Neural cell (in vitro differentiated cells): ENCODE results near the gene CPXM2. TPM values are rescaled to one million over a fixed set of nuclear protein-coding genes. Genes with fewer than 3 reads are reported as not detected.

ENCODE experiments used
- H2AFZ ChIP-seq: fragments of 200-600, 300-800 bp; sonication (generic), shearing (Covaris generic); 2 replicates; pipeline ENCODE4 v1.6.0; 2014; ENCODE audit warnings: low read depth, mild to moderate bottlenecking, antibody characterized with exemption, low read length, moderate library complexity
- H3F3A ChIP-seq: fragments of 200-600 bp; shearing (Covaris generic); 2 replicates; pipeline ENCODE4 v1.6.1; 2016; ENCODE audit warnings: mild to moderate bottlenecking, moderate library complexity, mixed read lengths, antibody characterized with exemption, low read length; ENCODE audit not compliant: insufficient read depth, poor library complexity, severe bottlenecking
- H3K27ac ChIP-seq: fragments of 200-600, 300-800 bp; sonication (generic), shearing (Covaris generic); 2 replicates; pipeline ENCODE4 v1.5.1; 2014; ENCODE audit warnings: mild to moderate bottlenecking, low read length, moderate library complexity
- H3K27me3 ChIP-seq: fragments of 300-800, 200-600 bp; sonication (generic), shearing (Covaris generic); 2 replicates; pipeline ENCODE4 v1.6.0; 2014; ENCODE audit warnings: mild to moderate bottlenecking, low read depth, low read length, moderate library complexity; ENCODE audit not compliant: insufficient read depth
- H3K36me3 ChIP-seq: fragments of 300-800, 200-600 bp; sonication (generic), shearing (Covaris generic); 2 replicates; pipeline ENCODE4 v1.5.1; 2014; ENCODE audit warnings: mild to moderate bottlenecking, antibody characterized with exemption, low read length, moderate library complexity; ENCODE audit not compliant: insufficient read depth
- H3K4me2 ChIP-seq: fragments of 300-800, 200-600 bp; sonication (generic), shearing (Covaris generic); 2 replicates; pipeline ENCODE4 v1.6.0; 2014; ENCODE audit warnings: mild to moderate bottlenecking, low read length
- H3K4me3 ChIP-seq: fragments of 300-800, 200-600 bp; sonication (generic), shearing (Covaris generic); 2 replicates; pipeline ENCODE4 v1.5.1; 2014; ENCODE audit warnings: mild to moderate bottlenecking, low read length, moderate library complexity
- H3K79me2 ChIP-seq: fragments of 200-600 bp; shearing (Covaris generic); replicated peaks from 2 replicates; pipeline ENCODE4 v1.6.0; 2014; ENCODE audit warnings: mild to moderate bottlenecking, low read length, moderate library complexity; ENCODE audit not compliant: insufficient read depth
- H3K9ac ChIP-seq: fragments of 300-800, 200-600 bp; sonication (generic), shearing (Covaris generic); 2 replicates; pipeline ENCODE4 v1.6.1; 2016; ENCODE audit warnings: mild to moderate bottlenecking, low read length, mixed read lengths
- H3K9me2 ChIP-seq: fragments of 200-600 bp; shearing (Covaris generic); 2 replicates; pipeline ENCODE4 v1.6.1; 2016; ENCODE audit warnings: mild to moderate bottlenecking, low read length, mixed read lengths; ENCODE audit not compliant: insufficient read depth
- H3K9me3 ChIP-seq: fragments of 200-600, 300-800 bp; sonication (generic), shearing (Covaris generic); 2 replicates; pipeline ENCODE4 v1.6.1; 2016; ENCODE audit warnings: mild to moderate bottlenecking, mixed run types, low read length, moderate library complexity, mixed read lengths
- H4K20me1 ChIP-seq: fragments of 200-600 bp; shearing (Covaris generic); 2 replicates; pipeline ENCODE4 v1.6.1; 2016; ENCODE audit warnings: mild to moderate bottlenecking, mixed run types; ENCODE audit not compliant: insufficient read depth
- CTCF ChIP-seq: fragments of 450-650 bp; IDR thresholded peaks from 2 replicates; pipeline ENCODE4 v1.5.1; 2014; ENCODE audit warnings: antibody characterized with exemption, mild to moderate bottlenecking, moderate library complexity; ENCODE audit not compliant: poor library complexity, severe bottlenecking
- EP300 ChIP-seq: fragments of 450-650 bp; conservative IDR thresholded peaks from 2 replicates; pipeline ENCODE4 v1.6.1; 2014; ENCODE audit warnings: antibody characterized with exemption, mild to moderate bottlenecking, moderate library complexity; ENCODE audit not compliant: poor library complexity, severe bottlenecking
- EZH2 ChIP-seq: fragments of 200-600, 300-800 bp; shearing (Covaris generic), sonication (generic); IDR thresholded peaks from 2 replicates; pipeline ENCODE4 v1.6.1; 2014; ENCODE audit warnings: antibody characterized with exemption, low read length, borderline replicate concordance, mild to moderate bottlenecking; ENCODE audit not compliant: insufficient read depth, poor library complexity, severe bottlenecking
- MXI1 ChIP-seq: fragments of 450-650 bp; conservative IDR thresholded peaks from 2 replicates; pipeline ENCODE4 v1.6.1; 2014; ENCODE audit warnings: antibody characterized with exemption, mild to moderate bottlenecking; ENCODE audit not compliant: poor library complexity, severe bottlenecking
- POLR2AphosphoS5 ChIP-seq: IDR thresholded peaks from 2 replicates; pipeline ENCODE4 v1.6.1; 2012
- RAD21 ChIP-seq: fragments of 450-650 bp; conservative IDR thresholded peaks from 2 replicates; pipeline ENCODE4 v1.6.1; 2014; ENCODE audit warnings: antibody characterized with exemption, mild to moderate bottlenecking, moderate library complexity
- REST ChIP-seq: IDR thresholded peaks from 2 replicates; pipeline ENCODE4 v1.6.1; 2012; ENCODE audit warnings: borderline replicate concordance
- SMC3 ChIP-seq: fragments of 450-650 bp; conservative IDR thresholded peaks from 2 replicates; pipeline ENCODE4 v1.6.1; 2014; ENCODE audit warnings: antibody characterized with exemption, mild to moderate bottlenecking, moderate library complexity; ENCODE audit not compliant: poor library complexity
- TAF1 ChIP-seq: IDR thresholded peaks from 2 replicates; pipeline ENCODE4 v1.6.1; 2012; ENCODE audit warnings: low read depth
- polyA plus RNA-seq: library from polyadenylated mRNA; depleted of rRNA; stranded (reverse); fragments of >200 nt; gene quantifications from 2 replicates; pipeline ENCODE4 v1.2.3, GENCODE V29; 2014

Gene CPXM2
- polyA plus RNA-seq, 1 donor from 2014 or later = not detected

- H3K27ac ChIP-seq = no peak overlapping the region
- no peak overlapping the region for H3K9ac ChIP-seq
- H3K27me3 ChIP-seq = no peaks in the 10 kb centered on the region
- H3K79me2 ChIP-seq = no peaks in the 10 kb centered on the region
- no peaks in the 10 kb centered on the region for H3K9me3 ChIP-seq
- H4K20me1 ChIP-seq = no peaks in the 10 kb centered on the region
- TF ChIP-seq REST (no peak), RAD21 (no peak), CTCF (no peak), TAF1 (no peak), EZH2 (no peak), EP300 (no peak), POLR2AphosphoS5 (no peak), MXI1 (no peak), SMC3 (no peak)
- H2AFZ ChIP-seq = no peak overlapping the region
- no peak overlapping the region for H3K4me3 ChIP-seq
- H3F3A ChIP-seq = no peaks in the 10 kb centered on the region
- no peak overlapping the region for H3K4me2 ChIP-seq
- H3K9me2 ChIP-seq = no peaks in the 10 kb centered on the region
- no peaks in the 10 kb centered on the region for H3K36me3 ChIP-seq
Observed at GRCh38 chr10:123761666-123762230, 129.9 kb downstream of the CPXM2 start.

- Histone ChIP-seq H3K4me2 (no peak overlapping the region), H3K36me3 (no peaks in the 10 kb centered on the region), H3K27ac (no peak overlapping the region), H3K9me2 (no peaks in the 10 kb centered on the region), H3K79me2 (no peaks in the 10 kb centered on the region), H2AFZ (no peak overlapping the region), H3K4me3 (no peak overlapping the region), H3K9me3 (no peaks in the 10 kb centered on the region), H3F3A (no peaks in the 10 kb centered on the region), H4K20me1 (no peaks in the 10 kb centered on the region), H3K9ac (no peak overlapping the region), H3K27me3 (no peaks in the 10 kb centered on the region)
- TF ChIP-seq RAD21 = no peak
- no peak for TF ChIP-seq REST
- no peak for TF ChIP-seq MXI1
- TF ChIP-seq EP300 = no peak
- no peak for TF ChIP-seq SMC3
- TF ChIP-seq TAF1 = no peak
- no peak for TF ChIP-seq CTCF
- no peak for TF ChIP-seq POLR2AphosphoS5
- no peak for TF ChIP-seq EZH2
Observed at GRCh38 chr10:123761038-123761428, 130.6 kb downstream of the CPXM2 start.
